ENCODE data around the gene STK32A. TPM values are rescaled to one million over a fixed set of nuclear protein-coding genes. Genes with fewer than 3 reads are reported as not detected.

STK32A gene
- total RNA-seq, 1 experiment from 2014 or later, result 1.3 TPM

DNA sequence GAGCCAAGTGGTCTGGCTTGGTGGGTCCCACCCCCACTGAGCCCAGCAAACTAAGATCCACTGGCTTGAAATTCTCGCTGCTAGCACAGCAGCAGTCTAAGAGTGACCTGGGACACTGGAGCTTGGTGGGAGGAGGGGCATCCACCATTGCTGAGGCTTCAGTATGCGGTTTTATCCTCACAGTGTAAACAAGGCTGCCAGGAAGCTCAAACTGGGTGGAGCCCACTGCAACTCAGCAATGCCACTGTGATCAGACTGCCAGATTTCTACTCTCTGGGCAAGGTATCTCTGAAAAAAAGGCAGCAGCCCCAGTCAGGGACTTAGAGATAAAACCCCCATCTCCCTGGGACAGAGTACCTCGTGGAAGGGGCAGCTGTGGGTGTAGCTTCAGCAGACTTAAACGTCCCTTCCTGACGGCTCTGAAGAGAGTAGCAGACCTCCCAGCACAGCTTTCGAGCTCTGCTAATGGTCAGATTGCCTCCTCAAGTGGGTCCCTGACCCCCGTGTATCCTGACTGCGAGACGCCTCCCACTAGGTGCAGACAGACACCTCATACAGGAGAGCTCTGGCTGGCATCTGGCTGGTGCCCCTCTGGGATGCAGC is 18.2 kb upstream of the STK32A start:
- Histone ChIP-seq H3K79me2 (ENCODE audit: insufficient read depth, low read length) (no peaks in the 10 kb centered on the region), H3T11ph (ENCODE audit: low read length) (no peak overlapping the region), H2BK120ac (ENCODE audit: low read depth, low read length, poor library complexity, severe bottlenecking) (no peak overlapping the region), H3K23me2 (ENCODE audit: insufficient read length, low read depth, low read length, poor library complexity, severe bottlenecking) (no peaks in the 10 kb centered on the region), H3K27ac (ENCODE audit: insufficient read length, low read depth, low read length) (no peak overlapping the region), H2BK20ac (ENCODE audit: low read depth, low read length, poor library complexity, severe bottlenecking) (no peak overlapping the region), H2BK12ac (ENCODE audit: insufficient read length, low read depth, low read length) (no peak overlapping the region), H3K9me3 (ENCODE audit: control insufficient read depth, low read depth, low read length) (no peaks in the 10 kb centered on the region), H3K23ac (ENCODE audit: insufficient read length, low read depth, low read length) (no peak overlapping the region), H2AK5ac (ENCODE audit: insufficient read length, low read length) (no peak overlapping the region), H4K20me1 (ENCODE audit: control insufficient read depth, insufficient read depth, insufficient read length) (no peaks in the 10 kb centered on the region), H3K18ac (ENCODE audit: insufficient read length, low read depth, low read length) (peak overlapping the region; percentile 48), H3K4me1 (ENCODE audit: insufficient read depth, low read length) (peaks cover 6% of the 10 kb centered on the region; the same call in 1 of the 2 replicates), H3K79me1 (ENCODE audit: insufficient read depth, low read depth, low read length, poor library complexity, severe bottlenecking) (no peaks in the 10 kb centered on the region), H4K8ac (replicated peaks; ENCODE audit: insufficient read length, low read depth, low read length) (no peak overlapping the region), H3K4ac (ENCODE audit: low read depth, low read length) (no peak overlapping the region), H3K14ac (ENCODE audit: insufficient read depth, low read length) (peak overlapping the region; percentile 78; the same call in 1 of the 2 replicates), H4K5ac (ENCODE audit: insufficient read length, low read depth, low read length) (no peak overlapping the region), H4K91ac (ENCODE audit: insufficient read length, low read depth, low read length) (no peak overlapping the region), H2BK15ac (ENCODE audit: low read depth, low read length) (no peak overlapping the region), H2BK5ac (ENCODE audit: insufficient read length, low read length) (no peak overlapping the region), H3K56ac (ENCODE audit: insufficient read length, low read depth, low read length) (no peak overlapping the region), H2AFZ (ENCODE audit: low read length) (peak overlapping the region; percentile 74), H3K4me2 (ENCODE audit: insufficient read depth, insufficient read length, low read length) (no peak overlapping the region), H3K9ac (ENCODE audit: extremely low read depth, insufficient read length, low read length) (no peak overlapping the region), H3K27me3 (ENCODE audit: insufficient read depth, low read length) (no peaks in the 10 kb centered on the region)
- TF ChIP-seq, protein P1, sequence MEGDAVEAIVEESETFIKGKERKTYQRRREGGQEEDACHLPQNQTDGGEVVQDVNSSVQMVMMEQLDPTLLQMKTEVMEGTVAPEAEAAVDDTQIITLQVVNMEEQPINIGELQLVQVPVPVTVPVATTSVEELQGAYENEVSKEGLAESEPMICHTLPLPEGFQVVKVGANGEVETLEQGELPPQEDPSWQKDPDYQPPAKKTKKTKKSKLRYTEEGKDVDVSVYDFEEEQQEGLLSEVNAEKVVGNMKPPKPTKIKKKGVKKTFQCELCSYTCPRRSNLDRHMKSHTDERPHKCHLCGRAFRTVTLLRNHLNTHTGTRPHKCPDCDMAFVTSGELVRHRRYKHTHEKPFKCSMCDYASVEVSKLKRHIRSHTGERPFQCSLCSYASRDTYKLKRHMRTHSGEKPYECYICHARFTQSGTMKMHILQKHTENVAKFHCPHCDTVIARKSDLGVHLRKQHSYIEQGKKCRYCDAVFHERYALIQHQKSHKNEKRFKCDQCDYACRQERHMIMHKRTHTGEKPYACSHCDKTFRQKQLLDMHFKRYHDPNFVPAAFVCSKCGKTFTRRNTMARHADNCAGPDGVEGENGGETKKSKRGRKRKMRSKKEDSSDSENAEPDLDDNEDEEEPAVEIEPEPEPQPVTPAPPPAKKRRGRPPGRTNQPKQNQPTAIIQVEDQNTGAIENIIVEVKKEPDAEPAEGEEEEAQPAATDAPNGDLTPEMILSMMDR (conservative IDR thresholded peaks at IDR 0.05), result no peak
- H3K4me3 Mint-ChIP-seq, result no peak overlapping the region
- peaks cover 14% of the 10 kb centered on the region in 2 experiments for H3K4me1 Mint-ChIP-seq
- no peaks in the 10 kb centered on the region; the same call in 1 of the 2 replicates for H3K27me3 Mint-ChIP-seq (ENCODE audit: low read depth)
- peak overlapping the region in 1 of 3 experiments; percentile 46; a peak in 3 of 7 replicates for H3K27ac Mint-ChIP-seq
- H3K36me3 Mint-ChIP-seq (ENCODE audit: insufficient read depth in 1 of 3, low read depth in 3 of 3), result no peaks in the 10 kb centered on the region
- H3K9me3 Mint-ChIP-seq, result peaks cover 0 to 3% of the 10 kb centered on the region in 2 experiments; a peak in 2 of 5 replicates
- DNase-seq, result peak; percentile 47
- no CpG with 5 or more reads among the region's 9 CpGs for WGBS (ENCODE audit: extremely low coverage, insufficient read length, low lambda C conversion rate)

Measured in H9 (cell line).